SW 1271 (cell line): ENCODE results near the gene ANKS3.
"Not testable (repeated sequence)": the region's sequence is repeated elsewhere in the genome, so short reads cannot be mapped to it uniquely, and the experiment has no call there.

Source experiments
- DNase-seq, 2 experiments: peaks; one replicate each; lab custom pipeline; 2025; lab: John Stamatoyannopoulos, UW

ANKS3 gene

DNA sequence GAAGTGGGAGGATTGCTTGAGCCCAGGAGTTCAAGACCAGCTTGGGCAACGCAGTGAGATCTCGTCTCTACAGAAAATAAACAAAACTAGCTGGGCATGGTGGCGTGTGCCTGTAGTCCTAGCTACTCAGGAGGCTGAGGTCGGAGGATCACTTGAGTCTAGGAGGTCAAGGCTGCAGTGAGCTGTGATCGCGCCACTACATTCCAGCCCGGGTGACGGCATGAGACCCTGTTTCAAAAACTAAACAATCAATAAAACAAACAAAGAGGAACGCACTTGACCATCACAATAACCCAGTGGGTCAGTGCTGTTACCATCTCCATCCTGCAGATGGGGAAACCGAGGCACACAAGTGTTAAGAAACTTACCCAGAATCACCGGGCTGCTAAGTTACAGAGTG, 19.2 kb upstream of the ANKS3 start:
- no peak for DNase-seq

DNA sequence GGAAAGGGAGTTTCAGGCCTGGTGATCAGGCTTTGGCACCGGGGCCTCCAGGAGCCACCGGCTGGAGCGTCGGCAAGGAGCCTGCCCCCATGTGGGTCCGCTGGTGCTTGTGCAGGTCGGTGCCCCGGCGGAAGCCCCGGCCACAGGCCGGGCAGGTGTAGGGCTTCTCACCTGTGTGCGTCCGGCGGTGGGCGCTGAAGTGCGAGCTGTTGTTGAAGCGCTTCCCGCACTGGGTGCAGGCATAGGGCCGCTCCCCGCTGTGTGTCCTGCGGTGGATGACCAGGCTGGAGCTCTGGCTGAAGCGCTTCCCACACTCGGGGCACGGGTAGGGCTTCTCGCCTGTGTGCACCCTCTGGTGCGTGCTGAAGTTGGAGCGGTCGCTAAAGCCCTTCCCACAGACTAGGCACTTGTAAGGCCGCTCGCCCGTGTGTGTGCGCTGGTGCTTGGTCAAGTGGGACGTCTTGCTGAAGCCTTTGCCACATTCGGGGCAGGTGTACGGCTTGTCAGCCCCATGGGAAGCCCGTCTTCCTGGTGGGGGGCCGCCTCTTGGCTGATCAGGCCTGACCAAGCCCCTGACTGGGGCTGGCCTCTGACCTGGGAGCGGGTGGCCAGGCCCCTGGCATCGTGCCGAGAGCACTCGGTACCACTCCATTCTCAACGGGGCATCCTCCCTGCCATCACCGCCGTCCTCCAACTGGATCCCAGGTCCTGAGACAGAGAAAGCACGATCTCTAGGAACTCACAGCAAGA, 18.5 kb upstream of the ANKS3 start:
- DNase-seq = no peak

DNA sequence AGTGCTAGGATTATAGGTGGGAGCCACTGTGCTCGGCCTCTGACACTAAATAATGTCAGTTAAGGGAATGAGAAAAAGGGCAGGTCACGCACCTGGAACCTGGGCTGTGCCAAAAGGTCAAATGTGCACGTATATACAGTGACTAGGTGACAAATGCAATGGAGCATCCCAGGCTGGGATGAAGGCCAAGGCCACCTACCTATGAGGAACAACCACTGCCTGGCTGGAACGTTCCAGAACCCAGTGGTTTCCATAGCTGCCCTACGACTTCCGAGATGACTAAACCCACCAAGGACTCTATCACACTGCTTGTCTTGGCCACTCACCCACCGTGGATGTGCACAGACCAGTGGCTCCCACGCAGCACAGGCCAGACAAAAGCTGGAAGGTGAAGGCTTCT, 16.8 kb upstream of the ANKS3 start:
- no peak for DNase-seq

DNA sequence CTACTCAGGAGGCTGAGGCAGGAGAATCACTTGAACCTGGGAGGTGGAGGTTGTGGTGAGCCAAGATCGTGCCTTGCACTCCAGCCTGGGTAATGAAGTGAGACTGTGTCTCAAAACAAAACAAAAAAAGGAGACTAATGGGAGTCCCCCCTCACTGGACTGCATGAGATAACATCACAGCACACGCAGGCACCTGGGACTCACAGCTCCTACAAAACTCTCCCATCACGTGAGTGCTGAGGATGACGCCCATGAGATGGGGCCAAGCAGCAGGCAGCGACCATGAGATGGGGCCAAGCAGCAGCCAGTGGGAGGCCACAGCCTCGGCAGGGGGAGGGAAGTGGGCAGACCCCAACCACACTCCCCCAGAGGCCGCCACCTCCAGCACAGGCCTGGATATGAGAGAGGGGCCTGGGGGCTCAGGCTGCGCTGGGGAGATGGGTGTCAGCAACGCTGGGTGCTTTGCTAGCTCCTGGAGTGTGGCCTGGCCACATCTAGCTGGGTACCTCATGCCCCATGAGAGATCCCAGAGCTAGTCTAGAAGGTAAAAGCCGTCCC, 15.7 kb upstream of the ANKS3 start:
- no peak for DNase-seq

DNA sequence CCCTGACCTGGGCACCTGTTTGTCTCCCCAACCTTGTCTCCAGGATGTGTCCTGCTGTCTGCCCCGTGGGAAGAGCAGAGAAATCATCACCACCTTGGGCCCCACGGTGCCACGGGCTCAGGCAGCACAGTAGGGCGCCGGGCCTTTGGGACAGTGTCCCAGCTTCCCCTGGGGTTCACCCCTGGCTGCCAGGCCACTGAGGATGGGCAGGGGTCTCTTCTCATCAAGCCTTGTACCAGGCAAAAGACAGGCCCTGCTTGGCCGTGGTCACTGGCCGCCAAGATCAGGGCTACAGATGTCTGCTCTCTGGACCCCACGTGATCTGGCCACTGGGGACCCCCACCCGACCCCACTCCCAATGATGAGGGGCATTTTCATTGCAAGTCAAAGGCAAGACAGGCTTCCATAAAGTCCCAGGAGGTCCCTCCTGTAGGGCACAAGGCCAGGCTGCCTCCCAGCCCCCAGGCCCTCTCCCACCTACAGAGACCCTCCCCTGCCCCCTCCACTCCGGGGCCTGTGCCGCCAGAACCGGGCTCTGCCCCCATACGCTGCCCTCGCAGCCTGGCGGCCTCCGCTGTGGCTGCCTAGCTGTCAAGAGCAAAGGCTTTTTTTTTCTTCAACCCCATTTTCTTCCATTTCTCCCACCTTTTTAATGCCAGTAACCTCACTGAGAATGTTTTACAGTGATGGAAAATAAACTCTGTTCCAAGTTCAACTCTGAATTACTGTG, 14.8 kb upstream of the ANKS3 start:
- DNase-seq = no peak

DNA sequence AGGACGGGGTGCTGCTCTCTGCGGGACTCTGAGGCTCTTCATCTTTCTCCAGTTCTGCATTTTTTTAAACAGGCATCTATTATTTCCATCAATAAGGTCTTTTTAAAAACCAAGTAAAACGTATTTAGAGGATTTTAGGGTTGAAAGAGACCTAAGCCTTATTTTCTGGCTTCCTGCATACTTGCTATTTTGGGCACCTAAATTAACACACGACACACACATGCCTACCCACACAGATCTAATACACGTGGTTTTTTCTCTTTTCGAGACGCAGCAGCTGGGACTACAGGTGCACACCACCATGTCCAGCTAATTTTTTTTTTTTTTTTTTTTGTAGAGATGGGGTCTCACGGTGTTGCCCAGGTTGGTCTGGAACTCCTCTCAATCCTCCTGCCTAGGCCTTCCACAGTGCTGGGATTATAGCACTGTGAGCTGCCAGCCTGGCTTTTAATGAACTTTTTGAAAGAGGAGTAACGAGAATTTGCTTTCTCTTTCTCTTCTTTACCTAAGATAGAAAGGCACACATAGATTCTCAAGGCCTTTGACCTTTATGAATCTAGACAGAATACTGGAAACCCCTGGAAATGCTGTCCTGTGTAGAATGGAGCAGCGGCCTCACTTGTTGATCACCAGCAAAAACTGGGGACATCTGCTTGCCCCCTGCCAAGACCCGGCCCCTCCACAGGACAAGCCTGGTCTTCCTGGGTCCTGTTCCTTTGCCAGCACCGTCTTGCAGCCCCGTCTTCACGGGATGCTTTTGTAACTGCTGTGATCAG, 14.0 kb upstream of the ANKS3 start:
- no peak for DNase-seq

DNA sequence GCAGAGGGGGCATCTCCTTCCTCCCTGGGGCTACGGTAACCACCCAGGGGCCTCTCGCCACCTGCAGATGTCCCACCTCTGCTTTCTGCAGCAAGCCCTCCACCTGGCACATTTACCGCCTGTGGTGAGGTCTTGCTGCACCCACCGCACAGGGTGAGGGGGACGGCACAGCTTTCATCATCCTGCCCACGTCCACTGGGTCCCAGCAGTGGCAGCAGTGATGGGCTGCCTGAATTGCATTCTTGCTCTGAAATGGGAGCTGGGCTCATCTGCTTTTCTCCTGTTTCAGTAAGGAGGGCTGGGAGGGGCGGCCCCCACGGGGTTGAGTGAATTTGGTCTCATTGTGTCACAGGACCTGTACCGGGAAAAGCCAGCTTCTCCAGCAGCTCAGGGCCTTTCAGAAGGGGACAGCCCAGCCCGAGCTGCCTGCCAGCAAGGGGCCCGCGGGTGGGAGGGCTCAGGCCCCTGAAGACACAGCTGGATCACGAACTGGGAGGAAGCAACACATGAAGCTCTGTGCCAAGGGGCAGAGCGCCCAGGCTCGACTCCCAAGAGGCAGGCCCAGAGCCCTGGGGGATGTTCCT, 13.0 kb upstream of the ANKS3 start:
- DNase-seq = no peak

DNA sequence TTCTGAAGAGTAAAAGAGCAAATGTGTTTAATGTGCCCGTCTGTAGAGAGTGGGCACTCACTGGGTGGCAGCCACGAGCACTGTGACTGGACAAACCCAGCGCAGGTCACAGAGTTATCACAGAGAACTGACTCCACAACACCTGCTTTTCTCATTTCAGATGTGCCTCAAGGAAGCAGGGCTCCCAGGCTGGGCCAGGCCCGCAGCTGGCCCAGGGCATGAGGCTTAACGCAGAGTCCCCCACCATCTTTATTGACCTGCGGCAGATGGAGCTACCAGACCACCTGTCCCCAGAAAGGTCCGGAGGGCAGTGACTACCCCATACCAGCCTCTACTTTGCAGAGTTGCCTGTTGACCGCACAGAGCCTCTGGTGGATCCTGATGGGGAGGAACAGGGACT, 12.1 kb upstream of the ANKS3 start:
- no peak for DNase-seq

DNA sequence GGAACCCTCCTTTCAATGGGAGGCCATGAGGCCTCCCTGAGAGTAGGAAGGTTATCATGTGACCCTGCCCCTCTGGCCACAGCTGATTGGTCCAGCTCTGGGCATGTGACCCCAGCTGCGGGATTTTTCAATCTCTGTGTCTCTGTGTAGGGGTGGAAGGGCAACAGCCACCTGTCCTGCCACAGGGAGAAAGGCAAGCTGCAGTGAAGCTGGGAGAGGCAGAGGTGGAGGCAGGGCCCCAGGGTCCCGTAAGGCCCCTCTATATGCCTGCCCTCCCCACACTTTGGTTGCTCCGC, 11.2 kb upstream of the ANKS3 start:
- no peak for DNase-seq

DNA sequence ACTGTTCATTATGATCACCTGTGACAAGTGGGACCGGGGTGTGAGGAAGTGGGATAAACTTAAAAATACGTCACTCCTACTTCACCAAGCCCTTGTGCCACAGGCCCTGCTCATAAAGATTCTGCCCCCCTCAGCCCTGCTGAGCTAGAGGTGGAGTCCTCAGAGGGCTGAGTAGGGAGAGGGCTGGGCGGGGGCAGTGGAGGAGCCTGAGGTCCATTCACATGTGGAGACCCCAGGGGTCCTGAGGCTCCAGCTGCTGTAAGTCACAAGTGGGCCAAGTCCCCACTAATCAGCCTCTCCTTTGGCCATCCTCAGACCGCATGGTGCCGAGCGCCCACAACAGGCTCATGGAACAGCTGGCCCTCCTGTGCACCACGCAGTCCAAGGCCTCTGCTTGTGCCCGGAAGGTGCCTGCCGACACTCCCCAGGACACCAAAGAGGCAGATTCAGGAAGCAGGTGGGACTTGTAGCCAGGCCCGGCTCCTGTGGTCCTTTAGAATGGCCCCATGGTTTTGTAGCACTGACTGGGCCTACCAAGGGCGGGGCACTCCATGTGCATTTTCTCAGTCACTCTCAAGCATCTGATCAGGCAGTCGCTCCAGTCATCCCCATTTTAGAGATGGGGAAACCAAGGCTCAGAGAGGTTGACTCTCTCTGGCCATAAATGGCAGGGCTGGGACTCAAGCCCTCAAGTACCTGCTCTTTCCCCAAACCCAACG, 10.6 kb upstream of the ANKS3 start:
- no peak for DNase-seq

DNA sequence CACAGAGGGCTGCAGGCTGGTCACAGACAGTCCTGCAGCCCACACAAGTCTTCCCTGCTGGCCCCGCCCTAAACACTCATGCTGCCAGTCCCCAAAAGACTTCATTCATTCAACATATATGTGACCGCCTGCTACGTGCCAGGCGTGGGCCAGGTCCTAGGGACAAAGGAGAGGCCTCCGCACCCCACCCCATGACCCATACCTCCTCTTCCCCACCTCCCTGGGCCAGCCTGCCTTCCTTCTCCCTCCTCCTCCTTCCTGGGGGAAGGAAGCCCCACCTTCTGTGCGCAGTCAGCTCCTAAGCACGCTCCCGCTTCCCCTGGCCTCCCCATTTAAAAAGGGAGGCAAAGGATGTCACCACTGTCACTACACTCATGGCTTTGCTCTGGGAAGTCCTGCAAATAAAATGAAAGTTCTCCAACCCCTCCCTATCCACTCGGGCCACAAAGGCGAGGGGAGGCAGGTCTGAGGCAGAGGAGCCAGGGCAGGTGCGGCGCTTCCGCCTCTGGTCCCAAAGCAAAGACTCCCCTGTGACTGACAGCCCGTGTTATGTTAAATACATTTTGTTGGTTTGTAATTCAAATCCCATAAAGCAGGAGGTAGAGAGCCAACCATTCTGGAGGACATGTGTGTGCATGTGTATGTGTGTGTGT, 9.3 kb upstream of the ANKS3 start:
- no peak for DNase-seq

DNA sequence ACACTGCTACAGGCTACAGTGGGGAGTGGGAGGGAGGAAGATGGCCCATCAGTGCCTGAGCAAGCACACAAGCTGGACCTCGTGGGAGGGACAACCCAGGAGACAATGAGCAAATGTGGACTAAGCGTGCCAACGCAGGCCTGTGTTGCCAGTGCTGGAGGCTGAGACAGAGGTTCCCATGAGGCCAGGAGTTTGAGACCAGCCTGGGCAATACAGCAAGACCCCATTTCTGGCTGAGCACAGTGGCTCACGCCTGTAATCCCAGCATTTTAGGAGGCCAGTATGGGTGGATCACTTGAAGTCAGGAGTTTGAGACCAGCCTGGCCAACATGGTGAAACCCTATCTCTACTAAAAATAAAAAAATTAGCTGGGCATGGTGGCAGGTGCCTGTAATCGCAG, 4.3 kb upstream of the ANKS3 start:
- DNase-seq = not testable (repeated sequence)

DNA sequence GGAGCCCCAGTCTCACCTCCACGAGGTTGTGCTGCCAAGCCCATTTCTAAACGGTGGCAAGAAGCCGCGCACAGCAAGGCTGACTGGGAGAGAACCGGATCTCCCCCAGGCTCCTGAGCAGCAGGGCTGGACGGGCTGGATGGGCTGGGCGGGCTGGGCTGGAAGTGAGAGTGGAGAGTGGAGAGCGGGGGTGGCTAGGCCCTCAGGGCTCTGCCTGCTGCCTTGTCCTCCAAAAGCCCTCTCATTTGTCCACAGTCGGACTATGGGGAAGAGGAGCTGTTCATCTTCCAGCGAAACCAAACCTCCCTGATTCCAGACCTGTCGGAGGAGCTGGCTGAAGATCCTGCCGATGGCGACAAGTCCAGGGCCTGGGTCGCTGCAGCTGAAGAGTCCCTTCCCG, 3.5 kb upstream of the ANKS3 start:
- no peak for DNase-seq

DNA sequence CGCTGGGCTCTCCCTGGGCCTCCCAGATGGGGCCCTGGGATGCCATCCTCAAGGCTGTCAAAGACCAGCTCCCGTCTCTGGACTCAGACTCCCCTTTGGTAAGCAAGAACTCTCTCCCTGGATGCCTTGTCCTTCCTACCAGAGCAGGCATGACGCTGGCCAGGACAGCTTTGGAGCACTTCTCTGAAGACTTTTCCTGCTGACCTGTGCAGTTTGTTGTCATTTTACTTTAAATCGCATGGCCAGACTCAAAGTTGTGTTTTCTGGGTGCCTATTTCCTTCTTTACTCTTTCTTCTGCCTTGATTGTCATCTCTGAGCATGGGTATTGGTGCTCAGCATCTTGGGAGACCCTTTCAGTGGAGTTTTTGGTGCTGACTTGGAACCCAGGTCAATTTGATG, 2.5 kb upstream of the ANKS3 start:
- DNase-seq = no peak

DNA sequence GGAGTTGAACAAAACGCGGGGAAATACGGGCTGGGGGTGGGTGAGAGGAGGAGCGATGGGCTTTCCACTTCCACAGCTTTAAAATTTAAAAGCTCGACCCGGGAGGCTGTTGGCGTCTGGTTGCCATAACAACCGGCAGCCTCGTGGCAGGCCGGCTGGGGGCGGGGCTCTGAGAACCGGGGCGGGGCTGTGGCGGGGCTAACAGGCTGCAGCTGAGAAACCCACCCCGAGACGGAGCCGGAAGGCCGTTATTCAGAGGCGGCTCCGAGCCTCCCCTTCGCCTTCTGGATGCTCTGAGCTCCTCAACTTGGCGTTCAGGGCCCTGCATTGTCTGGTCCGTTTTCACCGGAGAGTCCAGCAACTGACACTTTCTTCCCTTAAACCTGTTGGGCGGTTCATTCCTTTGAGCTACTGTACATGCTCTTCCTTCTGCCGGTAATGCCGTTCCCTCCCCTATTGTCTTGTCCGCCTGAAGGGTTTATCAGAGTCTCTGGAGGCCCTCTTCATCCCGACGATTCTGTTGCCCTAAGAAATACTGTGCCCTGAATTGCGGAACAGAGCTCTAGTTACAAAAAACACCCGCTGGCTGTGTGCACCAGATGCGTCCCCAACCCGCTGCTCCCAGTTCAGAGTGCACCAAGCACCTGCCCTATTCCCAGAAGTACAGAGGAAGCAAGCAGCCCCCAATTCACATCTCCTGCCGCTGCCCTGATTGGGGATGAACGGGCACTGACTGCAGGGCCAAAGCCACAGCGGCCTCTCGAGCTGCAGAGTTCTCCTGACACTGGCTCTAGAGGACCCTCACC, 862 bp upstream of the ANKS3 start:
- DNase-seq = peak in 1 of 2 experiments; percentile 51

DNA sequence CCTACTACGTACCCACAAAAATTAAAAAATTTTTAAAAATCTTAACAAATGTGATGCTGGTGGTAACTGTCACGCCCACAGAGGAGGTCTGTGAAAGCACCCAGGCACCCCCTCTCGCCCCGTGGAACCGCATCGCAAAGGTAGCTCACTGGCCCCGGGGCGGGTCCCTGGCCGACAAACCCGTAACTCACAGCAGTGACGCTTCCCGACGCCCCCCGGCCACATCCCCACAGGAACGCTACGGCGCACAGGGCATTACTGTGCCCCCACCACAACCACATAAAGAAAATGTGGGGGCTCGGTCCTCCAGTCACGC, 366 bp downstream of the ANKS3 start:
- no peak for DNase-seq

DNA sequence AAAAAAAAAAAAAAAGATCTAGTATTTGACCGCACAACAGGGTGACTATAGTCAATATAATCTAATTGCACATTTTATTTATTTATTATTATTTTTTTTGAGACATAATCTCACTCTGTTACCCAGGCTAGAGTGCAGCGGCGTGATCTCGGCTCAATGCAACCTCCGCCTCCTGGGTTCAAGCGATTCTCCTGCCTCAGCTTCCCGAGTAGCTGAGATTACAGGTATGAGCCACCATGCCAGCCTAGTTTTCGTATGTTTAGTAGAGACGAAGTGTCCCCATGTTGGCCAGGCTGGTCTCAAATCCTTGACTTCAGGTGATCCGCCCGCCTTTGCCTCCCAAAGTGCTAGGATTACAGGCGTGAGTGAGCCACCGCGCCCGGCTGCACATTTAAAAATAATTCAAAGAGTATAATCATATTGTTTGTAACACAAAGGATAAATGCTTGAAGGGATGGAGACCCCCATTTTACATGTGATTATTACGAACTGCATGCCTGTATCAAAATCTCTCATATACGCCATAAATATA, 794 bp downstream of the ANKS3 start:
- DNase-seq = no peak

DNA sequence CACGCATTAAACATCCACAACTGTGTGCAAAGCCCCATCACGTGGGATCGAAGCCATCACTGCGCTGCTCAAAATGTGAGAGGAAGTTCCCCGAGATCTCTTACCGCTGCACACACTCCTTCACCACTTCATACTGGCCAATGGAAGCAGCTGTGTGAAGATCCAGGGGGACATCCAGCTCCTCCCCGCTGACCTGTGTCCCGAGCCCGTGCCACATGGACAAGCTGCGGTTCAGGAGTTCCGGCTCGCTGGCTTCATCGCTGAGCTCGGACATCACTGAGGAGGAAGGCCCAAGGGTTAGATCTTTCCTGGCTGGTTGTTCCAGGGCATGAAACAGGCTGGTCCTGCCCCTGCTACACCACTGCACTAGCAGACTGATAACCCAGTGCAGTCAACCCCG, 4.2 kb downstream of the ANKS3 start:
- no peak for DNase-seq

DNA sequence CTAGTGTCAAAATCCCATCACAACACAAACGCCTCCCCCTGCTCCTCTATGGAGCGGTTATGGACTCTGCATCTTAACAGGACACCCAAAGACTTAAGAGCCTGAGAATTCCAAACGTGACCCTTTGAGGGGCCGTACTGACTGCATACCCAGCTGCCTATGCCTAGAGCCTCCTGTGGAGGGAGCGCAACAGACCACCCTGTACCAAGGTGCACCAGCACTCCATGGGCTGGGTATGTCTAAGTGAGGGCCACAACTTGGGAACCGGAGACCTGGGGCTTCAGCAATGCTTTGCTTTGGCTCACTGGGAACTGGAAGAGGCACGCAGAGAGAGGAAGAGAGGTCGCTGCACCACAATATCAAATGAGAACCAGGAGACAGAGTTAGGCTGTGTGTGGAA, 5.4 kb downstream of the ANKS3 start:
- no peak for DNase-seq

DNA sequence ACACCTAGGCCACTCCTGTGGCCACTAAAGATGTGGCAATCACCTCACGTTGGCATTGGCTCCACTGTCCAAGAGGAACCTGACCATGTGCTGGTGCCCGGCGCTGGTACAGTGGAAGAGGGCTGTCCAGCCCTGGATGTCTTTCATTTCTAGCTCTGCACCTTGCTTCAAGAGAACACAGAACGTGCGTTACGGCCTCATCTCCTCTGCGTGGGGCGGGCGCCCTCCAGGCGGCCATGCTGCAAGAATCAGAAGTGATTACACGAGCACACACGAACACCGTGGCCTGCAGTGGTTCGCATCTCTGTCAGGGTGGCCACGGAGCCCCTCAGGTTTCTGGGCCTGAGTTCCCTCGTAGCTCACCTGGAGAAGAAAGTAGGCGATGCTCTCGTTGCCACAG, 7.5 kb downstream of the ANKS3 start:
- no peak for DNase-seq
